ENCODE measurements around the gene SSC5D.

GRCh38 chr19:55467236-55468053 is 20.8 kb upstream of the SSC5D start:
- TF ChIP-seq POLR2AphosphoS5 (IDR thresholded peaks at IDR 0.05; ENCODE audit: low read depth, low read length) (no peak), SIN3A (IDR thresholded peaks at IDR 0.05; ENCODE audit: borderline replicate concordance, insufficient read depth, low read length) (no peak), TAF1 (IDR thresholded peaks at IDR 0.05; ENCODE audit: borderline replicate concordance, insufficient read depth, low read length) (no peak)

All from PFSK-1 (cell line).